GM20000 (cell line): ENCODE results near the gene MATN1.

Experiments used
- DNase-seq: peaks from one replicate; pipeline ENCODE4 v3.0.0; 2012; ENCODE audit warnings: low spot score
- CTCF ChIP-seq: IDR thresholded peaks from 2 replicates; pipeline ENCODE4 v1.5.1; 2012; ENCODE audit warnings: mild to moderate bottlenecking, control low read depth; ENCODE audit errors: extremely low read depth, missing control alignments

The MATN1 gene

GRCh38 chr1:30715886-30716285 is 7.5 kb downstream of the MATN1 start:
- TF ChIP-seq CTCF, result no peak

DNA sequence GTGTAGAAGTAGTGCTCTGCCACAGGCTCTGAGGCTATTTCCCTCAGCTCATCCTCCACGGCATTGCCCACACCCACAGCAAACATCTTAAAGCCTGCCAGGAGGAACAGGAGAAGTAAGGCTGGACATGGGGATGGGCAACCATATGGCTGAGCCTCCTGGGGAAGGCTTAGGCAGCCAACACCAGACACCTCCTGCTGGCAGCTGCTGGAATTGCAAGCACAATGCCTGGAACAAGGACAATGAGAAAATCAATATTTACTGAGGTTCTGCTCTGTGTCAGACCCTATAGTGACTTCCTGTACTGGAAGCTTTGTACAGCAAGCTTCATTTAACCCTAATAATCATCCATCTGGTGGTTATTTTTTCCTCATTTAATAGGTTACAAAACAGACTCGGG is 8.2 kb downstream of the MATN1 start:
- no peak for TF ChIP-seq CTCF

More at GRCh38 chr1:30715886-30716285, 7.5 kb downstream of the MATN1 start:
- DNase-seq, result no peak

GRCh38 chr1:30714536-30715090 is 8.8 kb downstream of the MATN1 start:
- no peak for DNase-seq
- no peak for TF ChIP-seq CTCF

More for the DNA sequence above, 8.2 kb downstream of the MATN1 start:
- no peak for DNase-seq

GRCh38 chr1:30714025-30714424 is 9.4 kb downstream of the MATN1 start:
- no peak for DNase-seq
- no peak for TF ChIP-seq CTCF

- DNase-seq, result no peak
- TF ChIP-seq CTCF, result no peak
Observed at GRCh38 chr1:30713311-30713710, 10.1 kb downstream of the MATN1 start.

DNA sequence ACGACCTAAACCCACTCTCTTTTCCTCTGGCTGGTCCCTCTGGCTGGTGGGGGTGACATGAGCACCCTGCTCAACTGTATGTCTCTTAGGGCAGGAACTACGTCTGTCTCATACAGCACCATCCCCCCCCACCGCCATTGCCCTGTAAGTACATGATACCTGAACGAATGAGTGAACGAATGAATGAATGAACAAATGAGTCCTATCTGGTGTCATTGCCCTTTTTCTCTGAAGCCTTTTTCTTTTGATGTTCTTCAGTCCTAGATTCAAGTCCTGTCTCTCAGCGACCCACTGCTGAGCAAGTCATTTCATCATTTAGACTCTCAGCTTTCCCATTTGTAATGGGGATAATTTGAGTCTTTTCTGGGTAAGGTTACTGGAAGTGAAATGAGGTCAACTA is 10.8 kb downstream of the MATN1 start:
- no peak for DNase-seq
- TF ChIP-seq CTCF, result no peak

DNA sequence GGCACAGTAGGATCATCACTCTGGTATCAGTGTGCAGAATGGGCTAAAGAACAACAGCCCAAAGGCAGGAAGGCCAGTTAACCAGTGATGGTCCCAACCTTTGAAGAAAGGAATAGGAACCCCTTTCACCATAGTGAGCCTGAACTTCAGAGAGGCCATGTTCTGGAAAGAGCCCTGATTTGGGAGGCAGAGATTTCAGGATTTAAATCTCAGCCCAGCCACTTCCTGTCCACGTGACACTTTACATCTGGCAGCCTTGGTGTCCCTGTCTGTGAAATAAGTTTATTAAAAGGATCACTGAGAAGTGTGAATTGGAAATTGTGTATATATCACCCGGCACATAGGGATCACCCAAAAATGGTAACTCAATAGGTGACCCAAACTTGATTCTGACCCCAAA is 13.0 kb downstream of the MATN1 start:
- no peak for DNase-seq
- no peak for TF ChIP-seq CTCF
